IMR-90 (cell line): ENCODE results near the gene ATG7. TPM values are rescaled to one million over a fixed set of nuclear protein-coding genes. Genes with fewer than 3 reads are reported as not detected.

Experiments used
- ATAC-seq: fragments of 200-7000 bp; cut with Tn5 transposase; 2 replicates; pipeline ENCODE4 v1.9.1; 2020; ENCODE audit warnings: low read depth, mild to moderate bottlenecking, moderate library complexity
- BruUV-seq: library from RNA; stranded (reverse); fragments of 400-500 nt; replicated peaks from 2 replicates; lab custom pipeline; 2021; lab: Mats Ljungman, UMichigan
- CTCF ChIA-PET: fragments of 300-600 bp; formaldehyde crosslinking; extraction: SDS; loops from one replicate; lab custom pipeline; 2021; ENCODE audit warnings: antibody characterized with exemption; lab: Yijun Ruan, JAX
- POLR2A ChIA-PET: fragments of 300-600 bp; sonication (Branson Sonifier 250); formaldehyde crosslinking; loops from one replicate; lab custom pipeline; 2022; ENCODE audit warnings: antibody characterized with exemption; ENCODE audit not compliant: unreplicated experiment; lab: Charles Lee
- DNase-seq: peaks from one replicate; pipeline ENCODE4 v3.0.0; 2013
- H2AFZ ChIP-seq: replicated peaks from 2 replicates; pipeline ENCODE3; 2013; ENCODE audit warnings: low read length, mild to moderate bottlenecking; ENCODE audit not compliant: poor library complexity
- H2AK5ac ChIP-seq: 2 replicates; pipeline ENCODE4 v1.6.1; 2013; ENCODE audit warnings: low read depth, low read length, inconsistent platforms
- H2AK9ac ChIP-seq: replicated peaks from 2 replicates; pipeline ENCODE3; 2013; ENCODE audit warnings: mild to moderate bottlenecking, low read depth, low read length, moderate library complexity; ENCODE audit not compliant: poor library complexity
- H2BK120ac ChIP-seq: 2 replicates; pipeline ENCODE4 v1.6.1; 2013; ENCODE audit warnings: low read depth, low read length, inconsistent platforms
- H2BK15ac ChIP-seq: 3 replicates; pipeline ENCODE4 v1.6.1; 2013; ENCODE audit warnings: low read depth, low read length, inconsistent platforms
- H2BK20ac ChIP-seq: 2 replicates; pipeline ENCODE4 v1.6.1; 2013; ENCODE audit warnings: low read depth, mild to moderate bottlenecking, inconsistent platforms, low read length, moderate library complexity
- H2BK5ac ChIP-seq: 2 replicates; pipeline ENCODE4 v1.6.1; 2013; ENCODE audit warnings: mild to moderate bottlenecking, low read depth, low read length, inconsistent platforms; ENCODE audit not compliant: poor library complexity, severe bottlenecking
- H3K14ac ChIP-seq: replicated peaks from 2 replicates; pipeline ENCODE4 v1.6.1; 2013; ENCODE audit warnings: low read depth, low read length, inconsistent platforms
- H3K18ac ChIP-seq: 2 replicates; pipeline ENCODE4 v1.6.1; 2013; ENCODE audit warnings: low read depth, low read length, control low read depth
- H3K23ac ChIP-seq: 2 replicates; pipeline ENCODE4 v1.6.1; 2013; ENCODE audit warnings: low read depth, low read length, inconsistent platforms
- H3K27ac ChIP-seq: 2 replicates; pipeline ENCODE4 v1.5.1; 2013; ENCODE audit warnings: mild to moderate bottlenecking, control low read depth, low read length; ENCODE audit not compliant: insufficient read depth
- H3K27me3 ChIP-seq: 2 replicates; pipeline ENCODE4 v1.6.1; 2013; ENCODE audit warnings: low read length; ENCODE audit not compliant: control insufficient read depth, insufficient read depth
- H3K36me3 ChIP-seq: 2 replicates; pipeline ENCODE4 v1.6.1; 2013; ENCODE audit warnings: low read length, mixed read lengths; ENCODE audit not compliant: control insufficient read depth, insufficient read depth
- H3K4ac ChIP-seq: 2 replicates; pipeline ENCODE4 v1.6.1; 2013; ENCODE audit warnings: low read depth, low read length, inconsistent platforms
- H3K4me1 ChIP-seq: 2 replicates; pipeline ENCODE4 v1.6.1; 2013; ENCODE audit warnings: low read length, mixed read lengths; ENCODE audit not compliant: control insufficient read depth, insufficient read depth
- H3K4me2 ChIP-seq: 2 replicates; pipeline ENCODE4 v1.6.1; 2013; ENCODE audit warnings: low read depth, mild to moderate bottlenecking, control low read depth, low read length, moderate library complexity
- H3K4me3 ChIP-seq: 2 replicates; pipeline ENCODE4 v1.5.1; 2013; ENCODE audit warnings: low read depth, mild to moderate bottlenecking, control low read depth, low read length, moderate library complexity; ENCODE audit not compliant: insufficient read depth
- H3K56ac ChIP-seq: 2 replicates; pipeline ENCODE4 v1.6.1; 2013; ENCODE audit warnings: low read length, inconsistent platforms; ENCODE audit not compliant: insufficient read depth; ENCODE audit errors: extremely low read depth
- H3K79me1 ChIP-seq, 2 experiments: 2 replicates each; pipeline ENCODE4 v1.6.1; 2013; ENCODE audit warnings: low read length in 2 of 2, inconsistent platforms in 1 of 2, low read depth in 1 of 2
- H3K9ac ChIP-seq: 2 replicates; pipeline ENCODE4 v1.6.1; 2013; ENCODE audit warnings: low read depth, low read length, control low read depth
- H3K9me1 ChIP-seq: 2 replicates; pipeline ENCODE4 v1.6.1; 2013; ENCODE audit warnings: low read length, inconsistent platforms; ENCODE audit not compliant: insufficient read depth
- H3K9me3 ChIP-seq: 2 replicates; pipeline ENCODE4 v1.6.1; 2013; ENCODE audit warnings: low read length; ENCODE audit not compliant: control insufficient read depth, insufficient read depth
- H4K20me1 ChIP-seq: 2 replicates; pipeline ENCODE4 v1.6.1; 2013; ENCODE audit warnings: low read length, inconsistent platforms; ENCODE audit not compliant: insufficient read depth
- H4K5ac ChIP-seq: 2 replicates; pipeline ENCODE4 v1.6.1; 2013; ENCODE audit warnings: mild to moderate bottlenecking, low read depth, low read length, control low read depth
- H4K8ac ChIP-seq, 2 experiments: 2 replicates each; pipeline ENCODE4 v1.6.1; 2013; ENCODE audit warnings: low read depth in 2 of 2, low read length in 2 of 2, control low read depth in 1 of 2, inconsistent platforms in 1 of 2
- H4K91ac ChIP-seq: 2 replicates; pipeline ENCODE4 v1.6.1; 2013; ENCODE audit warnings: low read depth, low read length, inconsistent platforms; ENCODE audit not compliant: insufficient read depth
- RFX5 ChIP-seq: IDR thresholded peaks from 2 replicates; pipeline ENCODE4 v1.8.0; 2012; ENCODE audit warnings: low read depth, mild to moderate bottlenecking, low read length, moderate library complexity
- WGBS, 2 experiments: methylation state at CpG; one replicate each; pipeline versions ENCODE4 v1.1.5 to v1.1.7; 2013; ENCODE audit warnings: missing lambda C conversion rate in 2 of 2; ENCODE audit not compliant: insufficient read length in 1 of 2; ENCODE audit errors: extremely low coverage in 2 of 2; 5-methylcytosine and 5-hydroxymethylcytosine counted together
- dilution Hi-C: fragments of 300-500 bp; cut with HindIII; formaldehyde crosslinking; loops from one replicate; pipeline ENCODE4 v1.14.3; 2018; ENCODE audit warnings: low sequenced_read_pairs; ENCODE audit not compliant: unreplicated experiment
- in situ Hi-C: fragments of 300-500 bp; cut with MboI; formaldehyde crosslinking; loops from 3 replicates; pipeline ENCODE4 v1.14.3; 2019; ENCODE audit warnings: low sequenced_read_pairs, inconsistent platforms, mixed read lengths
- intact Hi-C: fragments of 100-400 bp; cut with micrococcal nuclease; formaldehyde crosslinking; loops from 2 replicates; pipeline ENCODE4 v1.10.0; 2022
- polyA plus RNA-seq, 3 experiments: library from polyadenylated mRNA; depleted of rRNA; stranded (reverse); fragments of >200 nt; gene quantifications; 2 replicates each; pipeline ENCODE4 v1.2.3, GENCODE V29; 2012; ENCODE audit warnings: low replicate concordance in 1 of 3
- total RNA-seq: library from RNA; depleted of rRNA; stranded (reverse); fragments of >200 nt; gene quantifications from 2 replicates; pipeline ENCODE4 v1.2.3, GENCODE V29; 2012
- TF ChIP-seq, protein P1 (sequence below): conservative IDR thresholded peaks from 2 replicates; pipeline ENCODE4 v1.5.1; 2012; ENCODE audit warnings: mild to moderate bottlenecking, low read depth, low read length, improper control_type of control experiment
- TF ChIP-seq, protein P2 (sequence below): fragments of 150-350 bp; IDR thresholded peaks from 2 replicates; pipeline ENCODE4 v1.6.1; 2017; ENCODE audit warnings: mild to moderate bottlenecking, antibody characterized with exemption, low read length, low read depth

The ATG7 gene
- total and polyA plus RNA-seq, 2 of the 4 experiments (the other 2 are of a cell fraction), result 15.6 to 51.4 TPM

DNA sequence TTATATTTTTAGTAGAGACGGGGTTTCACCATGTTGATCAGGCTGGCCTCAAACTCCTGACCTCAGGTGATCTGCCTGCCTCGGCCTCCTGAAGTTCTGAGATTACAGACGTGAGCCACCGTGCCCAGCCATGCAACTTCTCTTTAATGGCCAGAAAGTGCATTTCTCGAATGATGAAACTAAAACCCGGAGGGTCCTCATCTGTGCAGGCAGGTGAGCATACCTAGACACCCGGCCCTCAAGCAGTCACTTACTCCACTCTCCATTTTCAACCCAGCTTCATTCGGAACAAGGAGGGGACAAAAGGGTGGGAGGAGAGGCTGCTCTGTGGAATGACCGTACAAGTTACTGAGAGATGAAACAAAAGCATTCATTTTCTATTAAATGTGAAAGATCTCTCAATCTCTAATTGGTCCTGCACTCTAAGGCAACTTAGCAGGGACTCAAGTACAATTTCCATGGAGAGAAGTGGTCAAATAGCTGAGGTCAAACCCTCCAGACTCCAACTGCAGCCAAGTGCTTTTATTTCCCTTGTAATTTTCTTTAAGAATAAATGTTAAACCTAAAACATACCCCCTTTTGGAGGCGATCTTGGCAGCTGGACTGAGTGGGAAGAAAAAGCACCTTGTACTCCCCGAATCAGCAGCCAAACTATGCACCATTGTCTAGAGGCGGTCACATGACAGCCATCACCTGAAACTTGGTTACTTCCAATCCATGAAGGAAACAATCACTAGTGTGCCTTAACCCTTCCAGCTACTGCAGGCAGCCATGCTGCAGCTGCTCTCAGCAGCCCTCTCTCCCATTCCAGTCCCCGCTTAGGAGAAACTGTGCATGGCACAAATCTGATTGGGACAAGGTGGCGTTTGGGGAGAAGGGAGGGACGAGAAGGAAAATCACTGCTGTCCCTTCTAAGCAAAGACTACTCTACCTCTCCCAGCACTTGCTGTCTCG is 309.3 kb downstream of the ATG7 start:
- peak overlapping the region; percentile 47 for H2AK9ac ChIP-seq
- peaks cover 23% of the 10 kb centered on the region for H3K9me1 ChIP-seq
- POLR2A ChIA-PET, result no interaction called here
- peak overlapping the region; percentile 31 to 78 for H4K8ac ChIP-seq
- peak overlapping the region; percentile 80 for H2BK5ac ChIP-seq
- ATAC-seq, result peak; percentile 25
- CTCF ChIA-PET, result interaction anchor here (1.1 kb wide), 1 partner anchor 70 kb away, joined by 4 read pairs; no protein-coding TSS in a partner anchor
- H3K56ac ChIP-seq, result peak overlapping the region; percentile 80
- TF ChIP-seq, protein P1, sequence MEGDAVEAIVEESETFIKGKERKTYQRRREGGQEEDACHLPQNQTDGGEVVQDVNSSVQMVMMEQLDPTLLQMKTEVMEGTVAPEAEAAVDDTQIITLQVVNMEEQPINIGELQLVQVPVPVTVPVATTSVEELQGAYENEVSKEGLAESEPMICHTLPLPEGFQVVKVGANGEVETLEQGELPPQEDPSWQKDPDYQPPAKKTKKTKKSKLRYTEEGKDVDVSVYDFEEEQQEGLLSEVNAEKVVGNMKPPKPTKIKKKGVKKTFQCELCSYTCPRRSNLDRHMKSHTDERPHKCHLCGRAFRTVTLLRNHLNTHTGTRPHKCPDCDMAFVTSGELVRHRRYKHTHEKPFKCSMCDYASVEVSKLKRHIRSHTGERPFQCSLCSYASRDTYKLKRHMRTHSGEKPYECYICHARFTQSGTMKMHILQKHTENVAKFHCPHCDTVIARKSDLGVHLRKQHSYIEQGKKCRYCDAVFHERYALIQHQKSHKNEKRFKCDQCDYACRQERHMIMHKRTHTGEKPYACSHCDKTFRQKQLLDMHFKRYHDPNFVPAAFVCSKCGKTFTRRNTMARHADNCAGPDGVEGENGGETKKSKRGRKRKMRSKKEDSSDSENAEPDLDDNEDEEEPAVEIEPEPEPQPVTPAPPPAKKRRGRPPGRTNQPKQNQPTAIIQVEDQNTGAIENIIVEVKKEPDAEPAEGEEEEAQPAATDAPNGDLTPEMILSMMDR, result no peak
- no peak for TF ChIP-seq RFX5
- TF ChIP-seq, protein P2, sequence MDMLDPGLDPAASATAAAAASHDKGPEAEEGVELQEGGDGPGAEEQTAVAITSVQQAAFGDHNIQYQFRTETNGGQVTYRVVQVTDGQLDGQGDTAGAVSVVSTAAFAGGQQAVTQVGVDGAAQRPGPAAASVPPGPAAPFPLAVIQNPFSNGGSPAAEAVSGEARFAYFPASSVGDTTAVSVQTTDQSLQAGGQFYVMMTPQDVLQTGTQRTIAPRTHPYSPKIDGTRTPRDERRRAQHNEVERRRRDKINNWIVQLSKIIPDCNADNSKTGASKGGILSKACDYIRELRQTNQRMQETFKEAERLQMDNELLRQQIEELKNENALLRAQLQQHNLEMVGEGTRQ, result peak; percentile 46; the same call in 1 of the 2 replicates
- H2AK5ac ChIP-seq, result peak overlapping the region; percentile 31
- H4K20me1 ChIP-seq, result peaks cover 53% of the 10 kb centered on the region
- peak overlapping the region; percentile 77 for H3K14ac ChIP-seq
- H3K23ac ChIP-seq, result peak overlapping the region; percentile 91
- peak overlapping the region; percentile 63 for H4K5ac ChIP-seq
- peak overlapping the region; percentile 93 for H3K4ac ChIP-seq
- BruUV-seq, result no TSS peak
- H2BK20ac ChIP-seq, result peak overlapping the region; percentile 83
- no peaks in the 10 kb centered on the region for H3K27me3 ChIP-seq
- H4K91ac ChIP-seq, result peak overlapping the region; percentile 75
- H3K27ac ChIP-seq, result peak overlapping the region; percentile 84
- peak overlapping the region; percentile 91 for H2BK120ac ChIP-seq
- WGBS, 2 experiments, result 76% methylated on average over 3 of the region's 16 CpGs; no CpG with 5 or more reads in 1 of the 2 experiments
- DNase-seq, result no peak
- peak overlapping the region; percentile 59; the same call in 2 of the 3 replicates for H2BK15ac ChIP-seq
- in situ Hi-C loops (no loop called here), intact Hi-C loops (loop anchor here (1.0 kb wide), 2 partner anchors 19 to 62 kb away; partner anchors contain the start of gene VGLL4), dilution Hi-C loops (no loop called here)
- H2AFZ ChIP-seq, result peak overlapping the region; percentile 4
- H3K4me2 ChIP-seq, result peak overlapping the region; percentile 89
- peak overlapping the region; percentile 23 for H3K4me3 ChIP-seq
- H3K79me1 ChIP-seq, result peaks cover 20 to 84% of the 10 kb centered on the region in 2 experiments
- peaks cover 2% of the 10 kb centered on the region; the same call in 1 of the 2 replicates for H3K36me3 ChIP-seq
- peak overlapping the region; percentile 68 for H3K18ac ChIP-seq
- peaks cover 23% of the 10 kb centered on the region for H3K4me1 ChIP-seq
- H3K9ac ChIP-seq, result peak overlapping the region; percentile 67
- H3K9me3 ChIP-seq, result no peaks in the 10 kb centered on the region
